Measurements from ENCODE around the gene BATF3. TPM values are rescaled to one million over a fixed set of nuclear protein-coding genes. Genes with fewer than 3 reads are reported as not detected.
"Not testable (repeated sequence)": the region's sequence is repeated elsewhere in the genome, so short reads cannot be mapped to it uniquely, and the experiment has no call there.

The BATF3 gene
- total and polyA plus RNA-seq, 3 donors from 2014 or later: 1.1 to 4.2 (median 2.5) TPM

- Histone ChIP-seq H3K27me3 (no peaks in the 10 kb centered on the region), H3K36me3 (ENCODE audit: low read depth, missing control alignments) (no peaks in the 10 kb centered on the region), H3K27ac (no peak overlapping the region), H3K9me3 (no peaks in the 10 kb centered on the region), H3K4me3 (no peak overlapping the region), H3K4me1 (no peaks in the 10 kb centered on the region)
- no peak for TF ChIP-seq POLR2A (IDR thresholded peaks at IDR 0.05)
- TF ChIP-seq CTCF (IDR thresholded peaks at IDR 0.05): no peak
- no peak for DNase-seq
- intact Hi-C loops (cut with DNase I; ENCODE audit: low total_unique reads): no loop called here
- 86% methylated on average over 13 of the region's 13 CpGs for WGBS, 2 donors
Observed at GRCh38 chr1:212727386-212728181, 27.9 kb upstream of the BATF3 start.

- H3K4me1 ChIP-seq, DNase-seq: not testable (repeated sequence)
- WGBS, 2 donors: 86% methylated on average over 13 of the region's 34 CpGs; no CpG with 5 or more reads in 1 of the 2 donors
Observed at GRCh38 chr1:212724679-212725078, 25.0 kb upstream of the BATF3 start.

GRCh38 chr1:212722270-212722957 lies 22.8 kb upstream of the BATF3 start:
- H3K27me3 ChIP-seq: no peaks in the 10 kb centered on the region
- TF ChIP-seq CTCF (IDR thresholded peaks at IDR 0.05): no peak
- no peak for TF ChIP-seq POLR2A (IDR thresholded peaks at IDR 0.05)
- no peaks in the 10 kb centered on the region for H3K4me1 ChIP-seq
- no peak for DNase-seq
- no peak overlapping the region for H3K27ac ChIP-seq
- H3K36me3 ChIP-seq (ENCODE audit: low read depth, missing control alignments): no peaks in the 10 kb centered on the region
- no peak overlapping the region for H3K4me3 ChIP-seq
- intact Hi-C loops (cut with DNase I; ENCODE audit: low total_unique reads): no loop called here
- no peaks in the 10 kb centered on the region for H3K9me3 ChIP-seq
- WGBS, 2 donors: 80 to 83% methylated on average over 3 of the region's 3 CpGs

More at GRCh38 chr1:212724679-212725078, 25.0 kb upstream of the BATF3 start:
- H3K27me3 ChIP-seq; H3K36me3 ChIP-seq (ENCODE audit: low read depth, missing control alignments); H3K9me3 ChIP-seq; H3K27ac ChIP-seq; intact Hi-C loops (cut with DNase I; ENCODE audit: low total_unique reads): not testable (repeated sequence)
- peak overlapping the region in 1 of 2 donors; percentile 30 for H3K4me3 ChIP-seq

- H3K27me3 ChIP-seq: no peaks in the 10 kb centered on the region
- H3K27ac ChIP-seq: no peak overlapping the region
- TF ChIP-seq CTCF (IDR thresholded peaks at IDR 0.05): no peak
- no peaks in the 10 kb centered on the region for H3K9me3 ChIP-seq
- intact Hi-C loops (cut with DNase I; ENCODE audit: low total_unique reads): no loop called here
- H3K36me3 ChIP-seq (ENCODE audit: low read depth, missing control alignments): no peaks in the 10 kb centered on the region
- no peak for DNase-seq
- no peak overlapping the region for H3K4me3 ChIP-seq
- H3K4me1 ChIP-seq: no peaks in the 10 kb centered on the region
- WGBS, 2 donors: 84 to 89% methylated on average over 9 of the region's 9 CpGs
Observed at GRCh38 chr1:212721388-212722247, 22.0 kb upstream of the BATF3 start.

GRCh38 chr1:212719633-212720032 lies 20.0 kb upstream of the BATF3 start:
- DNase-seq: no peak
- H3K27me3 ChIP-seq: no peaks in the 10 kb centered on the region
- no peaks in the 10 kb centered on the region for H3K4me1 ChIP-seq
- intact Hi-C loops (cut with DNase I; ENCODE audit: low total_unique reads): no loop called here
- TF ChIP-seq POLR2A (IDR thresholded peaks at IDR 0.05) (no peak), CTCF (IDR thresholded peaks at IDR 0.05) (no peak)
- H3K4me3 ChIP-seq: no peak overlapping the region
- no peak overlapping the region for H3K27ac ChIP-seq
- WGBS, 2 donors: 94 to 96% methylated on average over 2 of the region's 2 CpGs
- no peaks in the 10 kb centered on the region for H3K9me3 ChIP-seq
- H3K36me3 ChIP-seq (ENCODE audit: low read depth, missing control alignments): no peaks in the 10 kb centered on the region
